Coronary artery (tissue), 2 donors: ENCODE results near the gene TMUB2.

Source experiments
- DNase-seq: peaks from one replicate; pipeline ENCODE4 v3.0.0-alpha.2; 2017; ENCODE audit warnings: low spot score
- H3K27ac ChIP-seq, 2 donors: fragments of 200-600 bp; sonication (generic); one replicate each; pipeline ENCODE4 v1.5.1; 2016 to 2019
- H3K4me3 ChIP-seq: fragments of 200-600 bp; sonication (generic); 2 replicates; pipeline ENCODE4 v1.5.1; 2016; ENCODE audit warnings: mild to moderate bottlenecking, moderate library complexity
- CTCF ChIP-seq: fragments of 200-600 bp; sonication (generic); IDR thresholded peaks from one replicate; pipeline ENCODE4 v1.5.1; 2019; ENCODE audit warnings: antibody characterized with exemption

The TMUB2 gene

DNA sequence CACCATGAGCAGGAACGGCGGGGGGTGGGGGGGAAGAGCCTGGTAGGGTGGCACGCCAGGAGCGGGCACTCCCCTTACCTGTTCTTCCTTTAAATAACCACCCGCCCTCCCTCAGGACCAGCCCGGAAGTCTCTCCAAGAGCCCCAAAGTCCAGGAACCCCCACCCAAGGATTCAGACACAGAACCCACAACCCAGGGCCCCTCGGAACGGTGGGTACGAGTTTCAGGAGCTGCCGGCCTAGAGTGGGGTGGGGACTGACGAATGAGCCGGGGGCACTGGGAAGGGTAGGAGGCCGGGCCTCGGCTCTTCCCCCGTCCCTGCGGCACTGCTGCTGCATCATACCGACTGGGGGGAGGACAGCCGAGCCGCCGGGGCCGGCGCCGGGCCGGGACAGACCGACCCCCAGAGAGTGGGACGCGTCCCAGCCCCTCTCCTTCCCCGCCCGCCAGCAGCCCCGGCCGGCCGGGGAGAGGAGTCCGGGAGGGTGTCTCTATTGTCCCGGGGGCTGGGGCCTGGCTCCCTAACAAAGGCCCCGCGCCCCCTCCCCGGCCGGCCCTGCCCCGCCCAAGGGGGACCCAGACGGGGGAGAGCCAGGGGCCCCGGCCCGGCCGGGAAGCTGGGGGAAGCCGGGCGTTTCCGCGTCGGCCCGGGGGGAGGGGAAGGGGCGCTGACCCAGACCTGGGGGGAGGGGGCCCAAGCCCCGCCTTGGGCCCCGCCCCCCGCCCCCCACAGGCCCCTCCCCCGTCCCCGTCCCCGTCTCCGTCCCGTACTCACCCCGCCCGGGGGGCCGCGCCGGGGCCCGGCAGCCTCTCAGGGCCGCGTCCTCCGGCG, 12.2 kb downstream of the TMUB2 start:
- Histone ChIP-seq H3K4me3 (peak overlapping the region; percentile 85), H3K27ac (peak overlapping the region; percentile 87 to 98)
- peak; percentile 82 for DNase-seq
- TF ChIP-seq CTCF: no peak

GRCh38 chr17:44199553-44200477, 13.0 kb downstream of the TMUB2 start, which contains the start of gene ATXN7L3:
ATXN7L3 (minus strand) TSS chr17:44199884; CDS start chr17:44198070, 1,814 bp downstream.
- Histone ChIP-seq H3K4me3 (peak within 1 kb of the TSS; percentile 85), H3K27ac (peak within 1 kb of the TSS; percentile 87 to 98)
- TF ChIP-seq CTCF: no peak
- peak; percentile 99 for DNase-seq

- no peak for TF ChIP-seq CTCF
- peak overlapping the region; percentile 85 for H3K4me3 ChIP-seq
- H3K27ac ChIP-seq: peak overlapping the region; percentile 78 to 98
- no peak for DNase-seq
Measured at GRCh38 chr17:44200478-44201155, 13.8 kb downstream of the TMUB2 start.

GRCh38 chr17:44202756-44203155, 16.0 kb downstream of the TMUB2 start:
- DNase-seq: no peak
- H3K27ac ChIP-seq: no peak overlapping the region
- TF ChIP-seq CTCF: no peak
- H3K4me3 ChIP-seq: no peak overlapping the region

GRCh38 chr17:44203731-44204440, 17.1 kb downstream of the TMUB2 start:
- peak; percentile 63 for TF ChIP-seq CTCF
- Histone ChIP-seq H3K27ac (peak overlapping the region in 1 of 2 donors; percentile 5), H3K4me3 (no peak overlapping the region)
- no peak for DNase-seq

- H3K27ac ChIP-seq: peak overlapping the region in 1 of 2 donors; percentile 5
- no peak for DNase-seq
- no peak for TF ChIP-seq CTCF
- no peak overlapping the region for H3K4me3 ChIP-seq
Measured at GRCh38 chr17:44204441-44204882, 17.7 kb downstream of the TMUB2 start.
